ENCODE data around the gene HDLBP. TPM values are rescaled to one million over a fixed set of nuclear protein-coding genes. Genes with fewer than 3 reads are reported as not detected.

HDLBP gene
- total RNA-seq, 1 donor from 2014 or later, result 300 TPM

- Histone ChIP-seq H3K4me1 (no peaks in the 10 kb centered on the region), H3K36me3 (no peaks in the 10 kb centered on the region), H3K4me3 (no peak overlapping the region), H3K27me3 (no peaks in the 10 kb centered on the region), H3K9me3 (no peaks in the 10 kb centered on the region), H3K27ac (no peak overlapping the region)
- DNase-seq (ENCODE audit: extremely low spot score in 2 of 2), result no peak
- intact Hi-C loops (cut with DNase I), result no loop called here
- TF ChIP-seq POLR2A (IDR thresholded peaks at IDR 0.05) (no peak), CTCF (IDR thresholded peaks at IDR 0.05) (no peak), POLR2AphosphoS5 (IDR thresholded peaks at IDR 0.05; ENCODE audit: insufficient read depth in 1 of 2, low read depth in 1 of 2) (no peak)
These were observed 112.1 kb downstream of the HDLBP start for GRCh38 chr2:241203218-241204009.

- Histone ChIP-seq H3K4me3 (no peak overlapping the region), H3K27me3 (no peaks in the 10 kb centered on the region), H3K9me3 (no peaks in the 10 kb centered on the region), H3K4me1 (no peaks in the 10 kb centered on the region), H3K27ac (no peak overlapping the region), H3K36me3 (no peaks in the 10 kb centered on the region)
- intact Hi-C loops (cut with DNase I), result no loop called here
- DNase-seq (ENCODE audit: extremely low spot score in 2 of 2), result no peak
- no peak for TF ChIP-seq POLR2A (IDR thresholded peaks at IDR 0.05)
- TF ChIP-seq POLR2AphosphoS5 (IDR thresholded peaks at IDR 0.05; ENCODE audit: insufficient read depth in 1 of 2, low read depth in 1 of 2), result no peak
- TF ChIP-seq CTCF (IDR thresholded peaks at IDR 0.05), result no peak
These were observed 112.8 kb downstream of the HDLBP start for GRCh38 chr2:241202681-241203080.

- Histone ChIP-seq H3K4me3 (no peak overlapping the region), H3K27ac (no peak overlapping the region), H3K27me3 (no peaks in the 10 kb centered on the region), H3K9me3 (no peaks in the 10 kb centered on the region), H3K4me1 (no peaks in the 10 kb centered on the region), H3K36me3 (no peaks in the 10 kb centered on the region)
- TF ChIP-seq CTCF (IDR thresholded peaks at IDR 0.05) (no peak), POLR2AphosphoS5 (IDR thresholded peaks at IDR 0.05; ENCODE audit: insufficient read depth in 1 of 2, low read depth in 1 of 2) (no peak), POLR2A (IDR thresholded peaks at IDR 0.05) (no peak)
- intact Hi-C loops (cut with DNase I), result no loop called here
- DNase-seq (ENCODE audit: extremely low spot score in 2 of 2), result no peak
These were observed 113.2 kb downstream of the HDLBP start for GRCh38 chr2:241202268-241202585.

- no peaks in the 10 kb centered on the region for H3K9me3 ChIP-seq
- no peaks in the 10 kb centered on the region for H3K27me3 ChIP-seq
- TF ChIP-seq CTCF (IDR thresholded peaks at IDR 0.05) (no peak), POLR2A (IDR thresholded peaks at IDR 0.05) (no peak), POLR2AphosphoS5 (IDR thresholded peaks at IDR 0.05; ENCODE audit: insufficient read depth in 1 of 2, low read depth in 1 of 2) (no peak)
- H3K4me3 ChIP-seq, result no peak overlapping the region
- H3K4me1 ChIP-seq, result no peaks in the 10 kb centered on the region
- H3K27ac ChIP-seq, result no peak overlapping the region
- DNase-seq (ENCODE audit: extremely low spot score in 2 of 2), result no peak
- intact Hi-C loops (cut with DNase I), result no loop called here
- H3K36me3 ChIP-seq, result no peaks in the 10 kb centered on the region
These were observed 113.8 kb downstream of the HDLBP start for GRCh38 chr2:241201445-241202267.
